HG03066 (cell line): Measurements from ENCODE around the gene KLHL30.

Source experiments
- ATAC-seq: cut with Tn5 transposase; IDR thresholded peaks from one replicate; pipeline ENCODE4 v1.9.1; 2021; ENCODE audit warnings: low read depth; ENCODE audit not compliant: unreplicated experiment

Gene KLHL30

DNA sequence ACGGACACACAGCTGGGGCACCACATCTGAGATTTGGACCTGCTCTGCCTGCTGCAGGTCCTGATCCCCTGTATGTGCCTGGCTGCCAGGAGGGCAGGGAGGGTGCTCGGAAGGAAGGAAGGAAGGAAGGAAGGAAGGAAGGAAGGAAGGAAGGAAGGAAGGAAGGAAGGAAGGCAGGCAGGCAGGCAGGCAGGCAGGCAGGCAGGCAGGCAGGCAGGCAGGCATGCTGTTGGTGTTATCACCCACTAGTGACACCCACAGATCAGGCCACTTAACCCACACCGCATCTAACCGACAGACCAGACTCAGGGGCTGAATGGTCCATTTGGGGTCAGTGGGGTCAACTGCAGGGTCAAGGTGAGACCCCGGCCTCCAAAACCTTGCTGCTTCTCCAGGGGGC is 5.8 kb downstream of the KLHL30 start:
- no peak for ATAC-seq

DNA sequence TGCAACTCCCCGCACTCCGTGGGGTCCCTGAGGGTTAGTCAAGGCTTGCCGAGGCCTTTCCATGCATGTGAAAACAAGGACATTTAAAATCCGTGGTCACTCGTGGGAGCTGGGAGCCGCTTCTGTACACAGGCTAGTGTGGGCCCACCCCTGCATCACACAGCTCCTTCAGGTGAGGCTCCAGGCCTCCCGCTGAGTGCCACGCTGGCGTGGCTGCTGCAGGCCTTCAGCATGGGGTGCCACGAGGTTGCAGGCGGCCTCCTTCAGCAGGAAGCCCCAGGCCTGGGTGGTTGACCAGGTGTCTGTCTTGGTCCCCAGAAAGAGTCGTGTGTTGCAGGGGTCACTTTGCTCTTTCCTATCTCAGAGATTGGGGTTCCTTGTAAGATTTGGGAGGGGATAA is 6.6 kb downstream of the KLHL30 start:
- ATAC-seq = no peak

DNA sequence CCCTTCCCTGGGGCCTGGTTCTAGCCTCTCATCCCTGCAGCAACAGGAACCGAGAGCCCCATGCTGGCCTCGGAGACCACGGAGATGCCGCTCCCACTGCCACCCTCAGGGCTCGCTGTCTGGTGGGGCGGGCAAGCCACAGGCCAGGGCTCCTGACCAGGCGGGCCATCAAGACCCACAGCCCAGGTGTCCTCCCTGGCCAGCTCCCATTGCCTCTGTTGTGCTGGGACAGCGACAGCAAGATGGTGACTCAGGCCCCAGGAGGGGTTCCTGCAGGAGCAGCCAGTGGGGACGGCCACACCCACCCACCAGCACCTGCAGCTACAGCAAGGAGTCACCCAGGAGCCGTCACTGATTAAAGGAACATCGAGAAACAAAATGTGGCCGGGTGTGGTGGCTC is 7.4 kb downstream of the KLHL30 start:
- no peak for ATAC-seq

DNA sequence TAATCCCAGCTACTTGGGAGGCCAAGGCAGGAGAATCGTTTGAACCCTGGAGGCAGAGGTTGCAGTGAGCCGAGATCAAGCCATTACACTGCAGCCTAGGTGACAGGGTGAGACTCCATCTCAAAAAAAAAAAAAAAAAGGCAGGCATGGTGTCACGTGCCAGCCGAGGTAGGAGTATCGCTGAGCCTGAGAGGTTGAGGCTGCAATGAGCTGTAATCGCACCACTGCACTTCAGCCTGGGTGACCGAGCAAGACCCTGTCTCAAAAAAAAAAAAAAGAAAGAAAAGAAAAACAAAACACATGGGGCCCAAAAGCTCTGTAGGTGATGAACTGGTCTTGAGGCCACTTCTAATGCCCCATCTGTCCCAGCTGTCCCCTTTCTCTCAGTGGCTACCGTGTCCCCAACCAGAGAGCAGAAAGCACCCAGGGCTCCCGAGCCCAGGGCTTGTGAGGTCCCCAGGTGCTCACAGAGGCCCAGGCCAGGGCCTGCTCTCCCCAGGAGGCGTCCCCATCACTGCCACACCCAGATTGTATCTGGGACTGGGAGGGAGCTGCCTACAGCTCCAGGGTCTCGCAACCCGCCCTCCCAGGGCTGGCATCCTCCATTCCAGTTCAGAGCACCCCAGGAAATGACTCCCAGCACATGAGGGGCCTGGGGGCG is 8.5 kb downstream of the KLHL30 start:
- no peak for ATAC-seq

DNA sequence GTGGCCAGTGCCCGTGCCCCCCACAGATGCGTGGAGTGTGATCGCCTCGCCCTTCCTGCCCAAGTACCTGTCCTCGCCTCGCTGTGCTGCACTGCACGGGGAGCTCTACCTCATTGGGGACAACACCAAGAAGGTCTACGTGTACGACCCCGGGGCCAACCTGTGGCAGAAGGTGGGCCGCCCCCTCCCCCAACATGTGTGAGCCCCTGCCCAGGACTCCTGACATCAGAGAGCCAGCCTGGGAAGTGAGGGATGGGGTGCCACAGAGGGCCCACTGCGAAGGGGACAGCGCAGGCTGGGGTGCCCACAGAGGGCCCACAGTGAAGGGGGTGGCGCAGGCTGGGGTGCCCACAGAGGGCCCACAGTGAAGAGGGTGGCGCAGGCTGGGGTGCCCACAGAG is 10.5 kb downstream of the KLHL30 start:
- ATAC-seq = no peak

DNA sequence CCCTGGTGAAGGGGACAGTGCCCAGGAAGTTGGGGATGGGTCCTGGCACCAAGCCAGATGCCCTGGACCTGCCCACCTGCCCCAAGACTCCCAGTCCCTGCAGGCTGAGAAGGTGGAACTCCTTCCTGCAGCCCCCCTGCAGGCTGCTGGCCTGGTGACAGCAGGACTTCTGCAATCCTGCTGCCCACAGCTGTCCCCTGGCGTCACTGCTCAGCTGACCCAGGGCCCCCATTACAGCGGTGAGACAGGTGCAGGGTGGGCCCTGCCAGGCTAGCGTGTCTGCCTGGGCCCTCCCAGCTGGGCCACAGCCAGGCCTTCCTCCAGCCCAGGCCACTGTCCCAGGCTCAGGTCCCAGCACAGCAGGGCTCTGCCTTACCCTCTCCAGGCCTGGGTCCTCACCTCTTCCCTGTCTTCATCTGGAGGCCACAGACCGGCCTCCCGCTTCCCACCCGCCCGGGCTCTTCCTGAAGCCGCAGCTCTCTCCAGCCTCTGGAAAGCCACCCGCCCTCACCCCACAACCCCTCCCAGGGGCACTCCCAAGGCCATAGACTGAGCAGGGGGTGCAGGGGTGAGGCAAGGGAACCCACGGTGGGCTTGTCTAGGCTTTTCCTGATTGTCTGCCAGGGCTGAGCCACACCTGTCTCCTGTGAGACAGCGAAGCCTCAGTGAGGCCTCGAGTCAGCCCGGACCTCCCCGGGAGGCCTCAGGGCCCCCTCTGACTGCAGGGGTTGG is 11.5 kb downstream of the KLHL30 start:
- no peak for ATAC-seq

DNA sequence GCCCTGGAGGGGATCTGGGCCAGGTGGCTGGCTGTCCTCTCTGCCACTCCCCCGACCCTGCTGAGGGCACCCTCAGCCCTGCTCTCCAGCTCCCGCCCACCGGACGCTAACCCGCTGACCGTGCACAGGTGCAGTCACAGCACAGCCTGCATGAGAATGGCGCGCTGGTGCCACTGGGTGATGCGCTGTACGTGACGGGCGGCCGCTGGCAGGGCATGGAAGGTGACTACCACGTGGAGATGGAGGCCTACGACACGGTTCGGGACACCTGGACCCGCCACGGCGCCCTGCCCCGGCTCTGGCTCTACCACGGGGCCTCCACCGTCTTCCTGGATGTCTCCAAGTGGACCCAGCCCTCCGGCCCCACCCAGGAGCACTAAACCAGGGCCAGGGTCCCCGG is 12.2 kb downstream of the KLHL30 start:
- no peak for ATAC-seq

DNA sequence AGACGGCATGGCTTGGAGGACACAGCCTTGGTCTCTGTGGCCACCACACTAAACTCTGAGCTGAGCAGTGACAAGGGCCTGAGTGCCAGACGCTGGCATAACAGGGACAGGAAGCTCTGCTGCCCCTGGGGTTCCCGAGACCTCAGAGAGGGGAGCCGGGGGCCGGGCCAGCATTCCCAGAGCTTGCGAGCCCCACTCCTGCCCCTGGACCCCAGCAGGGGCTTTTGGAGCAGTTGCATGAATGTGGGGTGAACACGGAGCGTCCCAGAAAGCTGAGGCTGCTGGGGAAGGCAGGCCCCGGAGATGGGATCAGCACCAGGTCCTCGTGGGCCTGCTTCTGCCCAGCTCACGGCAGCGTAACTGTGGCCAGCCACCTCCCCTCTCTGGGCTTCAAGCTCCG is 12.7 kb downstream of the KLHL30 start:
- no peak for ATAC-seq

DNA sequence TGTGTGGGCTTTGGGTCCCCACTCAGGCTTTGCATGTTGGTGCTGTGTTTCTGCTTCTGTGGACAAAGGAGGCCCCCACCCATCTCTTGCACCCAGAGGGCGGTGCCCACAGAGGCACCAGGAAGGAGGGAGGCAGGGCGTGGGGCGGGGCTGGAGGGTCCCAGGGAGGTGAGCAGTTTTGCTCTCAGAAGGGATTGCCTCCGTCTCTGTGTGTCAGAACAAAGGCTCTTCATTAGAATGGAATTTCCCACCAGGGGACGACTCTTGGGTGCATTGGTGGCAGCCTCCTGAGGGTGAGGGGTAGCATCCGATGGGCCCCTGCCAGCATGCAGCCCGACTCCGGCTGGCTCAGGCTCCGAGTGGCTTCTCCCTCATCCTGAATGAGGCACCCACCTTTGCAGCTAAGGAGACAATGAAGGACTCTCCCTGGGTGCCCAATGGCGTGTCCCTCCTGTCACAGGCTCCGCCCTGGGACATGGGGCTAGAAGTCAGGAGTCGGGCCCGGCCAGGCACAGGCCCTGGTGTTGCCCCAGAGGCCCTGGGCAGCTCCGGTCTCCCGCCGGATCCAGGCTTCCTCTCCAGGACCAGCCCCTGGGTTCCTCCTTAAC is 13.3 kb downstream of the KLHL30 start:
- ATAC-seq = no peak

DNA sequence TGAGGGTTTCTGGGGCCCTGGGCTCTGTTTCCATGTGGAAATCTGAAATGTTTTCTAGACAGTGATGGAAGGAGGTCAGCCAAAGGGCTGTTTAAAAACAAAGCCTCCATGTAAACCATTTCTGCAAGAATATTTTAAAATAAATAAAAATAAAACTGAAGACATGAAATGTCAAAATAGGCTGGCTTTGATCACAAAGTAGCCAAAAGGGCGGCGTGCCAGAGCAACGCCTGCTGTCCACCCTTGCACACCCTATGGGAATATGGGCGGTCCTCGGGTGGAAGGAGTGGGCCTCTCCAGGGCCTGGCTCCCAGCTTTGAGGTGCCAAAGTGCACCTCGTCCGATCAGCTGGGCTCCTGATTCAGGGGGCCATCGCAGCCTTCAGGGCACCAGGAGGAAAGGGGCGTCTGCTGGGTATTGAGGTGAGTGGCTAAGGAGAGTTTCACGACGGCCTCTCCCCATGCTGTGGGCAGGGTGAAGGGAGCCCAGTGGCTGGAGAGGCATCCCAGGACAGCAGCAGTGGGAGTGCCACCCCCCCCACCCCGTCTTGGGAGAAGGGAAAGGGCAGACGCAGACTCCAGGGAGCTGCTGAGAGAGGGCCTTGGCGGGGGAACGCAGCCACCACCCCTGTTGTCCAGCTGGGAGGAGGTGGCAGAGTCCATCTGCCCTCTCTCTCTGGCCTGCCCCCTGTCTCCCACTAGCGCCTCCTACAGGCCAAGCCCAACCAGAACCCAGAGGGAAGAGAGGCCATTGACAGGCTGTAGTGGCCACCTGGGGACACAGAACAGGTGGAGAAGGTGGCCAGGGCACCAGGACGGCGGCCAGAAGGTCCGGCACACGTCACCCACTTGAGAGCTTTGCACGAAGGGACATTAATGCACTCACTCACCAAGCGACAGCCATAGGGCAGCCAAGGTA is 14.6 kb downstream of the KLHL30 start:
- ATAC-seq = no peak

DNA sequence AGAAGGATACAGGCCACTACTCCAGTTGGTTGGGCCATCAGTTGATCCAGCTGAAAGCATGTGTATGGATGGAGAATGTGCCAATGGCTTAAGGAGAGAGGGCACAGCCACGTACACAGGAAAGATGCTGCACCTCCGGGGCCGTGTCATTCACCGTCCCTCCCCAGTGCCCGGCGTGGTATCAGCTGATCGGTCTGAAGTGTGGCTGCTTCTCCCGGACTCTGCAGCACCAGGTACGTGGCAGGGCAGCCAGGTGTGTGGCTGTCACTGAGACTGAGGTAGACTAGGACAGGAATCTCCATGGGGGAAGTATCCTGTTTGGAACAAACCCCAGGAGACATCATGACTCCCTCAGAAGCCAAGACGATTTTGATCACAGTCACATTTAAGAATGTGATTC is 16.1 kb downstream of the KLHL30 start:
- ATAC-seq = no peak

DNA sequence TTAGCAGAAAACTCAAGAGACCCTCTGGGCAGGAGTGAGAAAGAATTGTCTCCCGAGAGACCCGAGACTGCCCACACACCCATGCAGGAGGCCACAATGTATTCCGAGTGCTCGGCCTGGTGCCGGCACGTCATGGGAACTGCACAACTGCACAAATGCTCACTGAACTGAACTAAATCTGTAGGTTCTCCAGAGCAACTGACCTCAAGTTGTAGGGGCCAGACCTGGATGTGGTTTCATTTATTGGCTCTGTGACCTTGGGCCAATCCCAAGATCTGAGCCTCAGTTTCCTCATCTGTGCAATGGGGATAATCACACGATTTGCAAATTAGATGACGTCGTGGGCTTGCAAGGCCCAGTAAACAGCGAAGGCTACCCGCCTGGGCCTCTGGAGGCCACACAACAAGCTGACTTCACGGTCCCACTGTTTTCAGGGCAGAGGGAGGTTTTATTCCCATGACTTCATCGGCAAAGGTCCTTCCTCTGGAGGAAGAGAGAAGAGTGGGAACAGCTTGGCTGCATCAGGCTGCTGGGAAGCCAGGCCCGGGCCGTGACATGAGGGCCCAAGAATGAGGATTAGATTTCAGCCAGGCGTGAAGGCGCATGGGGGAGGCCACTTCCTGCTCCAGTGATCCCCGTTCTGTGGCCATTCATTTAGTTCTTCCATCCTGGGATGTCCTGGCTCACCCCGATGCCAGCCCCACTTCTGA is 16.7 kb downstream of the KLHL30 start:
- no peak for ATAC-seq

DNA sequence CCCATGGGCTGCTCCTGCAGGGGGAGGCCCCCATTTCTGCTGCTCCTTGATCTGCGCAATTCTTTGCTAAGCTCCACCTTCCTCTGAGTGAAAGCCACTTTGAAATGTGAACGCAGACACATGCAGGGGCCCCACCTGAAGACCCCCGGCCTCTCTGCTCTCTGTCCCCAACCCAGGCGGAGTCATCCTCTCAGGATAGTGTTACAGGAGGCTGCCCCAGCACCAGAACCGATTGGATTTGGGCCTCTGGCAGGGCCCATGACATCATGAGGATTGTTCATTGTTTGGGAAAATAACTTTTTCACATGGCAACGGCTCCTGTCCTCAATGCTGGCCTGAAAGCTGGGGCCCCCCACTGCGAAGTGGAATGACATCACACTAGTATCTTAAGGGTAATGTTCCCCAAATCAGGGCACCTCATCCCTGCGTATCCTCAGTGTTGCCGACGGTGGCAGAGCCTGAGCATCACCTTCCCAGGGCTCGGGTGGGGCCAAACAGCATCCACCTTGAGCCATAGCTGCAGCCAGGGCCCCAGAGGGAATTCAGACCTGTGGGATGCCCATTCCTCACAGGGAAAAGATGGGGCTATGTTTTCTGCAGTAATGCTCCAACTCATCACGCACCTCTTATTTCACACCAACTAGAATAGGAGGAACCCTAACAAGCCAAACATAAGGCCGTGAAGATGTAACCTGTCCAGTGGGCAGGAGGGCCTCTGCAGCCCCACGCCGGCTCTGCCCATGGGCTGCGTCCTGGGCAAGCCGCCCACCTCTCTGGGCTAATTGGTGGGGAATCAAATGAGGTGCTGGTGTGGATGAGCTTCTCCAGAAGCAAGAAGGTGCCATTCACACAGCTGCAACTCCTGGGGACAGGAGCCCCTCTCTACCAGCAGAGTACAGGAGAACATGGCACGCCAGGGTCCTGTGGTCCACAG is 17.6 kb downstream of the KLHL30 start:
- ATAC-seq = no peak

DNA sequence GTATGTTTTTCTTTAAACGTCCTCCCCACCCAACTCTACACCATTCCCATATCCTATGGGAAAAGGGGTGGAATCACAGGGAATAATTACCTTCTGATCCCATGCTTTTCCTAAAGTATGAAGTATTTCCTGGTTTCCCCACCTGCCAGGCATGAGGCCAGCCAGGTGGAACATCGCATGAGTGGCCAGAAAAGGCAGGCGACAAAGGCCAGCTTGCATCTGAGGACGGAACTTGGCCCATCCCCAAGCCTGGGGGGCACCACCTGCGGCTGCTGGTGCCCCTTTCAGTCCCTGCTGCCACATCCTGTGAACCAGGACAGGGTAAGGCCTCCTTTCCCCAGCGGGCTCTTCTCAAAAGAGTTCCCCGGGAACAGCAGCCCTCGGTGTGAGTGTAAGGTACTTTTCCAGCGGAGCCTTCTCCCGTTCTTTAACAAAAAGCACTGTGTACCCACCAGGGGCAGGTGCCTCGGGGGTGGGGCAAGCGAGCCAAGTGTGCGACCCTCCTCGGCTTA is 19.1 kb downstream of the KLHL30 start:
- no peak for ATAC-seq

DNA sequence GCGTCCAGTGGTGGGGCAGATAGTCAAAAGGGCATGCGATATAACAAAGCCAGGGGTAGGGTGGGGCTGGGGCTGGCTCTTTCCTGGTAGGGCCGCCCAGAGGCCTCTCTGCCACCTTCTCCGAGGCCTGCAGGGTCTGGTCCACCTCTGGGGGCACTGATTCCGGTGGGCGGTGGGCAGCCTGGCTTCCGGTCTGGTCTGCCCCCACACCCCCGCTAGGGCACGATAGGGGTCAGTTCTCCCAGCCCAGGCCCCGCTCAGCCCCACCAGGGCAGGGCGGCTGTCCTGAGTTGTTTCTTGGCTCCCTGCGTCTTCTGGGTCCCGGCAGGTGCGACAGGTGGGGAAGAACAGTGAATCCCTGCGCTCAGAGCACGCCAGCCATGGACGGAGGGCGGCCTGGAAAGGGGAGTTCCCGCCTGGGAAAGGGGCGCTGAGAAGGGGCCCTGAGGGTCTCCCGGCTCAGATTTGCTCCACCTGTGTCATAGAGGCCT is 19.6 kb downstream of the KLHL30 start:
- ATAC-seq = no peak

DNA sequence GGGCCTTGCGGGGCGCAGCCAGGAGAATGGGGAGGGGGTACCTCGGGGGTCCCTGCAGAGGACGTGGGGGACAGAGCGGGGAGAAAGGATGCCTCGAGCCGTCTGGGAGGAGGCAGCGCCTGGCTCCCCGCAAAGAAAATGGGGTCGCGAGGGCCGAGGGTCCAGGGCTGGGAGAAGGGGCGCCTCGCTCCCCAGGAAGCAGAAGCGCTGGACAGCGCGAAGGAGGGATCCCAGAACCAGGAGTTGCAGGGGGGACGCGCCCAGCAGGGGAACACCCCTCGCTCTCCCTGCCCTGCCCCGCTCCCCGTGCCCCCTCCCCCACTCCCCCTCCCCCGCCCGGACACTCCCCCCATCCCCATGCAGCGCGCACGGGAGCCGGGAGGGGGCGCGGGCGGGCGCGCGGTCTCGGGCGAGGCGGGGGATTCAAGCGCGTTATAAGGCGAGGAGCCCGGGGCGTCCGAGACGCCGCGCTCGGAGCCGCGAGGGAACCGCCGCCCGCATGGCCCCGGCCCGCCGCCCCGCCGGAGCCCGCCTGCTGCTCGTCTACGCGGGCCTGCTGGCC is 20.1 kb downstream of the KLHL30 start, which contains the start of gene ERFE:
TSS of gene ERFE (plus strand) at position 462 of the 562 bp plus-strand sequence. CDS start at position 500, 38 bp downstream.
- no peak for ATAC-seq

DNA sequence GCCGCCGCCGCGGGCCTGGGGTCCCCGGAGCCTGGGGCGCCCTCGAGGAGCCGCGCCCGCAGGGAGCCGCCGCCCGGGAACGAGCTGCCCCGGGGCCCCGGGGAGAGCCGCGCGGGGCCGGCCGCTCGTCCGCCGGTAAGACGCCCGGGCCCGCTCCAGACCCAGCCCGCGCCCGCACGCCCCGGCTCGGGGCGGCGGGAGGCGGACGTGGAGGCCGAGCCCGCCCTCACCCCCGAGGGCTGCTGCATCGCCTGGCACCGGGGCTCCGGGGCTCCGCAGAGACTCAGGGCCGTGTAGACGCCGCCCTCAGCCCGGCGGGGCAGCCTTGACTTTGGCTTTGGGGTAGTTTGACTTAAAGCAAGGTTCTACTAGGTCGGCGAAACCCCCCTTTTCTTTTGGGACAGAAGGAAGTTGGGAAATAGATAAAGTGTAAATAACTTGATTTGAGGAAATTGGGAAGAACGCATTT is 20.6 kb downstream of the KLHL30 start:
- no peak for ATAC-seq

DNA sequence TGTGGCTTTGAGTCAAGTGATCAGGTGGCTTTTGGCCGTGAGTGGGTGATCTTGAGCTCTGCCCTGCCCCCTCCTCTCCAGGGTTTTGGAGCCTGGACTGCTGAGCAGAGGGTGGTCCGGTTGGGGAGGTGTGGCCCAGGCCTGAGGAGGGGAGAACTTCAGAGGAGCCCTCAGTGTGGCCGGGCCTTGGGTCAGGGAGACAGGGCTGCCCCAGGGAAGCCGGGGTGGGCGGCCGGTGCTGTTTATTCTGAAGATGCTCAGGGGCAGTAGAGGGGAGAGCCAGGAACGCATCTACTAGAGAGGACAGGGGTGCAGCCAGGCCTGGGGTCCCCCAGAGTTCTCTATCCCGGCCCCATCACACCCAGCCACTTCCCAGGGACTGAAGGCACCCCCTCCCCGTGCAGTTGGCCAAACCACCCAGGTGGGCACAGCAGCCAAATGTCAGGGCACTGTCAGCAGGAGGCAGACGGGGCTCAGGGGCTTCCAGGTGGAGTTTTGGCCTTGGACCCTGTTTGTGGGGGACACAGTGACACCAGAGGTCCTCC is 21.3 kb downstream of the KLHL30 start:
- no peak for ATAC-seq
